Measurements from ENCODE around the gene CAMK1D. TPM values are rescaled to one million over a fixed set of nuclear protein-coding genes. Genes with fewer than 3 reads are reported as not detected.

Gene CAMK1D
- total and polyA plus RNA-seq, 2 of the 4 experiments (the other 2 are of a cell fraction), result 5.0 to 5.3 TPM

DNA sequence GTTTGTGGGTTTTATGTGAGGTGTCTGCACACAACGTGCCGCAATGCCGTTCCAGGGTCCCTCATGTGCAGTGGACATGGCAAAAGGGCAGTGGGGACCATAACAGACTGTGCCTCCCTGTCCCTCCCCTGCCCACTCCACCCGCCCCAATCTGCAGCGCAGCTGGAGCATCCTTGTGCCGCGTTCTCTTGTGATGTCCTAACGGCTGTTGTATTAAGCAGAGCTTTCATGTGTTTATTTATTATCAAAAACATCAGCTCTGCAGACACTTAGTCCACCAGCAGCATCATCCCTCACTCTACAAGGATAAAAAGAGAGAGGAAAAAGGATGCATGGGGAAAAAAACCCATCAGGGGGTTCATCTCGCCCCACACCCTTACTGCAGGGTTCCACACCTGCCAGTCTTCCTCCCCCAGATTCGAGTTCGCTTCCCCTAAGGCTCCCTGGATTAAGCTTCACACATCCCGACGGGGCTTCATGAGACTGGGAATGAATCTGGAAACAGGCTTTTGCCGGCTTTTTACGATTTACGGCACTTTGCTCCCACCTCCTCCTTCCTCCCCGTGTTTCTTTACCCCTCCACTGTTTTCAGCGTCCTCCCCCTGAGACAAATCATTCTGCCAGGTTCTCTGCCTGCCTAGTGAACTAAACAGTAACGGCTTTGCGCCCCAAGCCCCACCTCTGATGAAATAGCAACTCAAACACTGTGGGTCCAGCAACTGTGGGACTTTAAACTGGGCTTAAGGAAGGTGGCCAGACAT lies 301.4 kb downstream of the CAMK1D start:
- no peak overlapping the region for H3K4me2 ChIP-seq (ENCODE audit: low read depth, low read length)
- POLR2A ChIA-PET (ENCODE audit: unreplicated experiment), result interaction anchor here (0.5 kb wide), 1 partner anchor 1273 kb away, joined by 4 read pairs; no protein-coding TSS in a partner anchor
- DNase-seq (no peak), ATAC-seq (ENCODE audit: low read depth) (no peak)
- BruUV-seq (replicated peaks), result no TSS peak
- no peak overlapping the region for H3K56ac ChIP-seq (ENCODE audit: extremely low read depth, insufficient read depth, low read length)
- H3K4me3 ChIP-seq (ENCODE audit: insufficient read depth, low read depth, low read length), result no peak overlapping the region
- H3K4ac ChIP-seq (ENCODE audit: low read depth, low read length), result no peak overlapping the region
- H2AFZ ChIP-seq (replicated peaks; ENCODE audit: low read length, poor library complexity), result no peak overlapping the region
- H3K9me3 ChIP-seq (ENCODE audit: control insufficient read depth, insufficient read depth, low read length), result peaks cover 5% of the 10 kb centered on the region; the same call in 1 of the 2 replicates
- H3K14ac ChIP-seq (replicated peaks; ENCODE audit: low read depth, low read length), result no peak overlapping the region
- WGBS, 2 experiments (ENCODE audit: extremely low coverage in 2 of 2, insufficient read length in 1 of 2), result 46% methylated on average over 8 of the region's 20 CpGs; no CpG with 5 or more reads in 1 of the 2 experiments
- H4K8ac ChIP-seq (ENCODE audit: low read depth in 2 of 2, low read length in 2 of 2), result no peak overlapping the region
- no peak overlapping the region for H2AK9ac ChIP-seq (replicated peaks; ENCODE audit: low read depth, low read length, poor library complexity)
- TF ChIP-seq, protein P1, sequence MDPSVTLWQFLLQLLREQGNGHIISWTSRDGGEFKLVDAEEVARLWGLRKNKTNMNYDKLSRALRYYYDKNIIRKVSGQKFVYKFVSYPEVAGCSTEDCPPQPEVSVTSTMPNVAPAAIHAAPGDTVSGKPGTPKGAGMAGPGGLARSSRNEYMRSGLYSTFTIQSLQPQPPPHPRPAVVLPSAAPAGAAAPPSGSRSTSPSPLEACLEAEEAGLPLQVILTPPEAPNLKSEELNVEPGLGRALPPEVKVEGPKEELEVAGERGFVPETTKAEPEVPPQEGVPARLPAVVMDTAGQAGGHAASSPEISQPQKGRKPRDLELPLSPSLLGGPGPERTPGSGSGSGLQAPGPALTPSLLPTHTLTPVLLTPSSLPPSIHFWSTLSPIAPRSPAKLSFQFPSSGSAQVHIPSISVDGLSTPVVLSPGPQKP (IDR thresholded peaks at IDR 0.05; ENCODE audit: borderline replicate concordance, low read depth, low read length), result no peak
- TF ChIP-seq RCOR1 (IDR thresholded peaks at IDR 0.05; ENCODE audit: insufficient replicate concordance, low read length) (no peak), FOS (IDR thresholded peaks at IDR 0.05; ENCODE audit: low read depth, low read length) (no peak), RAD21 (IDR thresholded peaks at IDR 0.05; ENCODE audit: low read length) (no peak), MXI1 (IDR thresholded peaks at IDR 0.05; ENCODE audit: borderline replicate concordance, low read depth, low read length) (no peak), RFX5 (IDR thresholded peaks at IDR 0.05; ENCODE audit: low read depth, low read length) (no peak), MAFK (IDR thresholded peaks at IDR 0.05; ENCODE audit: low read depth, low read length) (no peak), POLR2A (IDR thresholded peaks at IDR 0.05; ENCODE audit: low read depth, low read length) (no peak), MAZ (IDR thresholded peaks at IDR 0.05; ENCODE audit: borderline replicate concordance, low read depth, low read length) (no peak), NFE2L2 (IDR thresholded peaks at IDR 0.05; ENCODE audit: low read depth, low read length) (no peak), BHLHE40 (IDR thresholded peaks at IDR 0.05; ENCODE audit: low read depth, low read length) (no peak), CEBPB (IDR thresholded peaks at IDR 0.05; ENCODE audit: low read depth, low read length) (no peak), SMC3 (IDR thresholded peaks at IDR 0.05; ENCODE audit: low read depth, low read length) (no peak)
- TF ChIP-seq, protein P2, sequence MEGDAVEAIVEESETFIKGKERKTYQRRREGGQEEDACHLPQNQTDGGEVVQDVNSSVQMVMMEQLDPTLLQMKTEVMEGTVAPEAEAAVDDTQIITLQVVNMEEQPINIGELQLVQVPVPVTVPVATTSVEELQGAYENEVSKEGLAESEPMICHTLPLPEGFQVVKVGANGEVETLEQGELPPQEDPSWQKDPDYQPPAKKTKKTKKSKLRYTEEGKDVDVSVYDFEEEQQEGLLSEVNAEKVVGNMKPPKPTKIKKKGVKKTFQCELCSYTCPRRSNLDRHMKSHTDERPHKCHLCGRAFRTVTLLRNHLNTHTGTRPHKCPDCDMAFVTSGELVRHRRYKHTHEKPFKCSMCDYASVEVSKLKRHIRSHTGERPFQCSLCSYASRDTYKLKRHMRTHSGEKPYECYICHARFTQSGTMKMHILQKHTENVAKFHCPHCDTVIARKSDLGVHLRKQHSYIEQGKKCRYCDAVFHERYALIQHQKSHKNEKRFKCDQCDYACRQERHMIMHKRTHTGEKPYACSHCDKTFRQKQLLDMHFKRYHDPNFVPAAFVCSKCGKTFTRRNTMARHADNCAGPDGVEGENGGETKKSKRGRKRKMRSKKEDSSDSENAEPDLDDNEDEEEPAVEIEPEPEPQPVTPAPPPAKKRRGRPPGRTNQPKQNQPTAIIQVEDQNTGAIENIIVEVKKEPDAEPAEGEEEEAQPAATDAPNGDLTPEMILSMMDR (conservative IDR thresholded peaks at IDR 0.05; ENCODE audit: low read depth, low read length), result no peak
- TF ChIP-seq, protein P3, sequence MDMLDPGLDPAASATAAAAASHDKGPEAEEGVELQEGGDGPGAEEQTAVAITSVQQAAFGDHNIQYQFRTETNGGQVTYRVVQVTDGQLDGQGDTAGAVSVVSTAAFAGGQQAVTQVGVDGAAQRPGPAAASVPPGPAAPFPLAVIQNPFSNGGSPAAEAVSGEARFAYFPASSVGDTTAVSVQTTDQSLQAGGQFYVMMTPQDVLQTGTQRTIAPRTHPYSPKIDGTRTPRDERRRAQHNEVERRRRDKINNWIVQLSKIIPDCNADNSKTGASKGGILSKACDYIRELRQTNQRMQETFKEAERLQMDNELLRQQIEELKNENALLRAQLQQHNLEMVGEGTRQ (IDR thresholded peaks at IDR 0.05; ENCODE audit: low read depth, low read length), result no peak
- H4K5ac ChIP-seq (ENCODE audit: low read depth, low read length), result no peak overlapping the region
- intact Hi-C loops (cut with micrococcal nuclease), result no loop called here
- CTCF ChIA-PET, result no interaction called here
- peaks cover 3% of the 10 kb centered on the region; the same call in 1 of the 2 replicates for H3K27me3 ChIP-seq (ENCODE audit: control insufficient read depth, insufficient read depth, low read length)
- no peak overlapping the region for H3K23ac ChIP-seq (ENCODE audit: low read depth, low read length)
- H4K91ac ChIP-seq (ENCODE audit: insufficient read depth, low read depth, low read length), result no peak overlapping the region
- H2BK15ac ChIP-seq (ENCODE audit: low read depth, low read length), result no peak overlapping the region
- H3K79me1 ChIP-seq (ENCODE audit: low read depth in 1 of 2, low read length in 2 of 2), result no peaks in the 10 kb centered on the region
- no peak overlapping the region for H2BK20ac ChIP-seq (ENCODE audit: low read depth, low read length)
- dilution Hi-C loops (cut with HindIII; ENCODE audit: low sequenced_read_pairs, unreplicated experiment), result no loop called here
- H3K18ac ChIP-seq (ENCODE audit: low read depth, low read length), result no peak overlapping the region
- no peaks in the 10 kb centered on the region for H3K36me3 ChIP-seq (ENCODE audit: control insufficient read depth, insufficient read depth, low read length)
- H3K9me1 ChIP-seq (ENCODE audit: insufficient read depth, low read length), result no peaks in the 10 kb centered on the region
- no peak overlapping the region for H2AK5ac ChIP-seq (ENCODE audit: low read depth, low read length)
- in situ Hi-C loops (cut with MboI; ENCODE audit: low sequenced_read_pairs), result no loop called here
- no peak overlapping the region for H3K9ac ChIP-seq (ENCODE audit: low read depth, low read length)
- no peak overlapping the region for H3K27ac ChIP-seq (ENCODE audit: insufficient read depth, low read length)
- no peak overlapping the region for H2BK5ac ChIP-seq (ENCODE audit: low read depth, low read length, poor library complexity, severe bottlenecking)
- H4K20me1 ChIP-seq (ENCODE audit: insufficient read depth, low read length), result no peaks in the 10 kb centered on the region
- H2BK120ac ChIP-seq (ENCODE audit: low read depth, low read length), result no peak overlapping the region
- H3K4me1 ChIP-seq (ENCODE audit: control insufficient read depth, insufficient read depth, low read length), result no peaks in the 10 kb centered on the region

Data from IMR-90 (cell line).